K562 (cell line): Measurements from ENCODE around the gene CAPN12. TPM values are rescaled to one million over a fixed set of nuclear protein-coding genes. Genes with fewer than 3 reads are reported as not detected.

Experiments used
- ATAC-seq: fragments of 200-7000 bp; cut with Tn5 transposase; 3 replicates; pipeline ENCODE4 v1.9.1; 2020; ENCODE audit warnings: moderate library complexity
- BruUV-seq: library from RNA; stranded (reverse); fragments of 400-500 nt; replicated peaks from 2 replicates; lab custom pipeline; 2021; lab: Mats Ljungman, UMichigan
- CTCF ChIA-PET: fragments of 300-600 bp; formaldehyde crosslinking; extraction: SDS; loops from one replicate; lab custom pipeline; 2021; ENCODE audit warnings: low intra/inter-chr PET ratio; lab: Yijun Ruan, JAX
- POLR2A ChIA-PET: fragments of 300-600, 350-650 bp; sonication (Branson Sonifier 250); formaldehyde crosslinking; extraction: SDS; loops from one replicate; lab custom pipeline; 2021; ENCODE audit warnings: antibody characterized with exemption, inconsistent platforms; lab: Yijun Ruan, JAX
- DNase-seq, 4 experiments: peaks; one replicate each; pipeline versions ENCODE4 v3.0.0 to v3.0.0-alpha.2; 2011 to 2018; ENCODE audit warnings: low spot score in 3 of 4, mixed read lengths in 3 of 4; ENCODE audit errors: extremely low read depth in 1 of 4
- FAIRE-seq: peaks from 2 replicates; lab custom pipeline; 2011; peaks lifted over from hg19 to GRCh38; lab: Jason Lieb, UNC
- H2AFZ ChIP-seq: 2 replicates; pipeline ENCODE4 v1.6.0; 2011; ENCODE audit warnings: low read depth, low read length, control low read depth, inconsistent platforms
- H3K27ac ChIP-seq: fragments of 200-600 bp; 3 replicates; pipeline ENCODE4 v1.8.0; 2011; ENCODE audit warnings: low read depth, mild to moderate bottlenecking, control low read depth, inconsistent platforms, low read length, moderate library complexity, mixed read lengths; ENCODE audit errors: extremely low read depth
- H3K27me3 ChIP-seq, 2 experiments: fragments of 300-600 bp in 1 of 2; 2 replicates in 1 of 2; 3 replicates in 1 of 2; pipeline versions ENCODE4 v1.6.0 to v1.8.0; 2011; ENCODE audit warnings: inconsistent platforms in 2 of 2, low read length in 2 of 2, mild to moderate bottlenecking in 1 of 2, mixed read lengths in 1 of 2, moderate library complexity in 1 of 2; ENCODE audit not compliant: control insufficient read depth in 2 of 2, insufficient read depth in 2 of 2
- H3K36me3 ChIP-seq: fragments of 300-600 bp; 3 replicates; pipeline ENCODE4 v1.8.0; 2011; ENCODE audit warnings: mild to moderate bottlenecking, low read length, inconsistent platforms; ENCODE audit not compliant: control insufficient read depth, insufficient read depth
- H3K4me1 ChIP-seq, 2 experiments: fragments of 200-600 bp in 1 of 2; replicated peaks in 1 of 2; 2 replicates in 1 of 2; 3 replicates in 1 of 2; pipeline versions ENCODE4 v1.5.1 to v1.8.0; 2011; ENCODE audit warnings: inconsistent platforms in 2 of 2, low read length in 2 of 2, mild to moderate bottlenecking in 1 of 2, mixed read lengths in 1 of 2, moderate library complexity in 1 of 2; ENCODE audit not compliant: control insufficient read depth in 2 of 2, insufficient read depth in 2 of 2
- H3K4me2 ChIP-seq: 2 replicates; pipeline ENCODE4 v1.6.1; 2011; ENCODE audit warnings: low read length, control low read depth, inconsistent platforms, mixed read lengths; ENCODE audit not compliant: insufficient read depth
- H3K4me3 ChIP-seq: fragments of 200-600 bp; sonication (generic), shearing (Covaris generic); 2 replicates; pipeline ENCODE4 v1.5.1; 2016; ENCODE audit warnings: control low read depth, inconsistent platforms
- H3K79me2 ChIP-seq: fragments of 200-600 bp; 3 replicates; pipeline ENCODE4 v1.8.0; 2011; ENCODE audit warnings: low read length, inconsistent platforms; ENCODE audit not compliant: control insufficient read depth, insufficient read depth
- H3K9ac ChIP-seq, 2 experiments: 2 replicates each; pipeline versions ENCODE4 v1.6.0 to v1.6.1; 2011; ENCODE audit warnings: low read depth in 2 of 2, low read length in 2 of 2, control low read depth in 1 of 2, inconsistent platforms in 1 of 2, mild to moderate bottlenecking in 1 of 2, mixed read lengths in 1 of 2; ENCODE audit not compliant: insufficient read depth in 1 of 2
- H3K9me1 ChIP-seq: one replicate; pipeline ENCODE4 v1.6.0; 2011; ENCODE audit warnings: inconsistent platforms, mild to moderate bottlenecking, low read length, moderate library complexity; ENCODE audit not compliant: control insufficient read depth, insufficient read depth
- H3K9me3 ChIP-seq: replicated peaks from 2 replicates; pipeline ENCODE4 v1.5.1; 2011; ENCODE audit warnings: low read depth, low read length, inconsistent platforms; ENCODE audit not compliant: control insufficient read depth, insufficient read depth
- H4K20me1 ChIP-seq: replicated peaks from 2 replicates; pipeline ENCODE4 v1.6.1; 2011; ENCODE audit warnings: low read length, inconsistent platforms, mixed read lengths; ENCODE audit not compliant: control insufficient read depth, insufficient read depth
- BCOR ChIP-seq: fragments of 450-650 bp; IDR thresholded peaks from 2 replicates; pipeline ENCODE4 v1.6.1; 2016
- JUND ChIP-seq, 2 experiments: IDR thresholded peaks; 2 replicates in 1 of 2; 3 replicates in 1 of 2; pipeline ENCODE4 v1.6.1; 2011; ENCODE audit warnings: borderline replicate concordance in 2 of 2, low read depth in 2 of 2, low read length in 2 of 2, improper control_type of control experiment in 1 of 2, missing biosample characterization in 1 of 2, missing genetic modification characterization in 1 of 2, missing genetic modification reagents in 1 of 2
- KDM1A ChIP-seq, 2 experiments: fragments of 450-650 bp; IDR thresholded peaks; 2 replicates each; pipeline ENCODE4 v1.6.1; 2016; ENCODE audit warnings: mild to moderate bottlenecking in 2 of 2
- KLF6 ChIP-seq: fragments of 250-450 bp; sonication (Bioruptor Pico); IDR thresholded peaks from 2 replicates; pipeline ENCODE4 v1.4.0; 2020; ENCODE audit warnings: mild to moderate bottlenecking, moderate library complexity, borderline replicate concordance
- MYNN ChIP-seq, 2 experiments: sonication (generic); formaldehyde crosslinking in 1 of 2; IDR thresholded peaks; 2 replicates each; pipeline versions ENCODE4 v1.5.0 to v1.6.1; 2016 to 2020; ENCODE audit warnings: antibody characterized with exemption in 1 of 2, missing genetic modification reagents in 1 of 2
- POLR2G ChIP-seq: fragments of 200-400 bp; formaldehyde crosslinking; IDR thresholded peaks from 2 replicates; pipeline ENCODE4 v1.6.1; 2017; ENCODE audit warnings: low read depth, mild to moderate bottlenecking, antibody characterized with exemption, low read length, moderate library complexity
- POLR3G ChIP-seq: IDR thresholded peaks from 2 replicates; pipeline ENCODE4 v1.6.1; 2011; ENCODE audit not compliant: insufficient read length, insufficient replicate concordance; ENCODE audit errors: extremely low read depth
- TRIM28 ChIP-seq: fragments of 450-650 bp; IDR thresholded peaks from 2 replicates; pipeline ENCODE4 v1.6.1; 2017
- WGBS: fragments of 100-300 bp; shearing (Covaris generic); methylation state at CpG from one replicate; pipeline ENCODE4 v1.1.6; 2016; ENCODE audit warnings: low coverage, mixed read lengths; ENCODE audit not compliant: insufficient coverage; ENCODE audit errors: missing lambda C conversion rate; 5-methylcytosine and 5-hydroxymethylcytosine counted together
- in situ Hi-C: fragments of 300-500 bp; cut with MboI; formaldehyde crosslinking; loops from 4 replicates; pipeline ENCODE4 v1.15.0; 2018; ENCODE audit warnings: inconsistent platforms, mixed read lengths
- intact Hi-C: fragments of 100-400 bp; cut with micrococcal nuclease; formaldehyde crosslinking; loops from 2 replicates; pipeline ENCODE4 v1.14.2; 2022
- polyA plus RNA-seq, 8 experiments: library from polyadenylated mRNA; depleted of rRNA in 4 of 8; stranded (reverse) in 5 of 8; unstranded in 3 of 8; fragments of >200 nt; fragmentation: Nextera tagmentation in 2 of 8; fragmentation: Illumina TruSeq in 1 of 8; extraction: Ambion mirVana in 2 of 8; extraction: Trizol in 1 of 8; gene quantifications; 2 replicates each; pipeline versions ENCODE4 v1.2.1 to v1.2.3, GENCODE V29; 2011 to 2014; ENCODE audit warnings: inconsistent platforms in 1 of 8, missing spikeins in 1 of 8
- total RNA-seq, 7 experiments: library from RNA; depleted of rRNA in 6 of 7; stranded (reverse); fragments of >200 nt in 6 of 7; fragmentation: Illumina TruSeq in 2 of 7; extraction: Trizol in 2 of 7; gene quantifications; 2 replicates each; pipeline versions ENCODE4 v1.2.1 to v1.2.3, GENCODE V29; 2011 to 2021; ENCODE audit warnings: low replicate concordance in 1 of 7

Gene CAPN12
- total and polyA plus RNA-seq, 9 of the 15 experiments (the other 6 are each of a cell fraction or from before 2014, with no cell fraction given): 0.83 to 7.0 (median 1.6) TPM

DNA sequence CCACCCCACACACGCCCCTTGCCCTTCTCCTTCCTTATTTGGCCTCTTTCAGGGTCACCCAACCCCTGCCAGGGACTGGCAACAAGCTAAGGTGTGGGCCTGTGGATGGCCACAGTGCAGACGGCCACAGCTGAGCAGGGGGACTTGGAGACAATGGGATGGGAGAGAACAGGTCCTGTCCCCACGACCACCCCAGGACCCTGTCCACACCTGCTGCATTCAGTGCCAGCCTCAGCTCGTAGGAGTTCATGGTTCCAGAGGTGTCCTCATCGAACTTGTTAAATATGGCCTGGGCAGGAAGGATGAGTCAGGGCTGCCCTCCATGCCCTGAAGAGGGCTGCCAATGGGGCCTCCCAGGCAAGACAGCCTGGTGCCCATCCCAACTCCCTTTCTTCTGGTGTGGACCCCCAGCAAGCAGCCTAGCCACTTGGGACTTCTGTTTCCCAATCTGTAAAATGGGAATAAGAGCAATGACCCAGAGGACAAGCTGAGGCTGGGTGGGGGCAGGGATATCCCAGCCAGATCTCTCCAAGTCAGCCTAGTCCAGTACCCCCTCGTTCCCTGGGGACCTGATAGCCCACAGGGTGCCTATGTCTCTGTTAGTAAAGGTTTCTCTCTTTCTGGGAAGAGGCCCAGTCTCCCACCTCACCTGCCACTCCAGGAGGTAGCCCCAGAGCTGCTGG, 10.6 kb downstream of the CAPN12 start:
- Histone ChIP-seq H3K9me3 (no peaks in the 10 kb centered on the region), H3K27ac (peak overlapping the region; percentile 49; the same call in 1 of the 3 replicates), H2AFZ (no peak overlapping the region), H3K79me2 (peaks cover 8% of the 10 kb centered on the region; the same call in 1 of the 3 replicates), H3K9ac (peak overlapping the region in 1 of 2 experiments; percentile 46; a peak in 2 of 4 replicates), H3K4me2 (no peak overlapping the region), H3K9me1 (no peaks in the 10 kb centered on the region), H4K20me1 (0 out of 2 replicates have a peak, but pooled peaks cover 3% of the 10 kb centered on the region), H3K4me1 (peaks cover 18 to 64% of the 10 kb centered on the region in 2 experiments), H3K27me3 (no peaks in the 10 kb centered on the region), H3K36me3 (peaks cover 33% of the 10 kb centered on the region; the same call in 2 of the 3 replicates), H3K4me3 (no peak overlapping the region)
- TF ChIP-seq MYNN (IDR thresholded peaks at IDR 0.05): peak; percentile 27; the same call in 1 of the 2 replicates
- TF ChIP-seq MYNN (CRISPR knock-in tag; IDR thresholded peaks at IDR 0.05): no peak
- no peak for TF ChIP-seq JUND (IDR thresholded peaks at IDR 0.05; ENCODE audit: borderline replicate concordance, low read depth, low read length)
- no peak for TF ChIP-seq JUND (tag; IDR thresholded peaks at IDR 0.05; ENCODE audit: borderline replicate concordance, low read depth, low read length)
- peak; percentile 55 for TF ChIP-seq POLR2G
- TF ChIP-seq BCOR: peak; percentile 65
- no peak for TF ChIP-seq TRIM28
- peak in 1 of 2 experiments; percentile 21; a peak in 1 of 4 replicates for TF ChIP-seq KDM1A (IDR thresholded peaks at IDR 0.05)
- no peak for TF ChIP-seq POLR3G
- no peak for TF ChIP-seq KLF6 (CRISPR knock-in tag)
- ATAC-seq (no peak), FAIRE-seq (no peak), DNase-seq (no peak)
- in situ Hi-C loops (no loop called here), intact Hi-C loops (loop anchor here (10.0 kb wide), 2 partner anchors 189 to 201 kb away; partner anchors contain the start of genes MRPS12 and SARS2)
- CTCF ChIA-PET: no interaction called here
- POLR2A ChIA-PET: interaction anchor here (0.6 to 1.6 kb wide), 14 partner anchors 11 to 1837 kb away, joined by 3 to 8 read pairs (median 3); partner anchors contain the start of genes ACTN4, HNRNPL, MRPS12 and SARS2
- BruUV-seq: no TSS peak
- 57% methylated on average over 5 of the region's 6 CpGs for WGBS
